HEK293T (cell line): ENCODE measurements around the gene C1orf226.

ENCODE experiments used
- BHLHE40 ChIP-seq: fragments of 450-650 bp; IDR thresholded peaks from 2 replicates; pipeline ENCODE4 v1.6.1; 2016; ENCODE audit warnings: mild to moderate bottlenecking, moderate library complexity, borderline replicate concordance
- NFRKB ChIP-seq: fragments of 450-650 bp; IDR thresholded peaks from 2 replicates; pipeline ENCODE4 v1.6.1; 2016; ENCODE audit warnings: mild to moderate bottlenecking, moderate library complexity
- SUZ12 ChIP-seq: fragments of 450-650 bp; IDR thresholded peaks from 2 replicates; pipeline ENCODE4 v1.6.1; 2016; ENCODE audit warnings: mild to moderate bottlenecking

- TF ChIP-seq NFRKB (no peak), SUZ12 (no peak), BHLHE40 (no peak)
Observed at GRCh38 chr1:162375463-162375862, 6.1 kb upstream of the C1orf226 start.
